Measurements from ENCODE around the gene KMT2E.

Gene KMT2E

DNA sequence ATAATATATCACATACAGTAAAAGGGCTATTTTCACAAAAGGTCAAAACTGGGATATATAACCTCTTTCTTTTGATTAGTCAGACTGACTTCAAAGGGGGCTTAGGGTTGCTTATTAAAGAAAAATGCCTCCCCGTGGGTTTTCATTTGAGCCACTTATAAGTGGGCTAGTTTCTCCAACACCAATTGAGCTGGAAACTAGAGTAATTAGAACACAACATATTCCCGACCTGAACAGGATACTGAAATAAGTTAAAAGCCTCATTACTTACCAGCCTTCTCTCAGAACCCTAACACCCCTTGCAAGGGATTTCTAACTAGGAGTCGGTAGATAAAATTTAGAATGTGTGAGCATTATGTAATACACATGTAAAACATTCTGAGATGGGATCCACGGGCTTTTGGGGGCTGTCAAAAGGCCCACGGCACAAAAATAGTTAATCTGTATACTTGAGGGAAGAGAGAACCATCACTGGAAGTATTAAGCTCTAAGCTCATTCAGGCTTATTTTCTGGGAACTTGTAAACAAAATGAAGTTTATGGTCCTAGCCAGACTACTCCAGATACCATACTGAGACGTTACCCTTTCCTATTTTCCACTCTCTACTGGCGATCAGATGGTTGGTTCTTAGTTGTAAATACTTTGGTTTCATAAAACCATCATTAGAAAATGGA, 29.3 kb upstream of the KMT2E start (continued):
- TF ChIP-seq, protein P1, sequence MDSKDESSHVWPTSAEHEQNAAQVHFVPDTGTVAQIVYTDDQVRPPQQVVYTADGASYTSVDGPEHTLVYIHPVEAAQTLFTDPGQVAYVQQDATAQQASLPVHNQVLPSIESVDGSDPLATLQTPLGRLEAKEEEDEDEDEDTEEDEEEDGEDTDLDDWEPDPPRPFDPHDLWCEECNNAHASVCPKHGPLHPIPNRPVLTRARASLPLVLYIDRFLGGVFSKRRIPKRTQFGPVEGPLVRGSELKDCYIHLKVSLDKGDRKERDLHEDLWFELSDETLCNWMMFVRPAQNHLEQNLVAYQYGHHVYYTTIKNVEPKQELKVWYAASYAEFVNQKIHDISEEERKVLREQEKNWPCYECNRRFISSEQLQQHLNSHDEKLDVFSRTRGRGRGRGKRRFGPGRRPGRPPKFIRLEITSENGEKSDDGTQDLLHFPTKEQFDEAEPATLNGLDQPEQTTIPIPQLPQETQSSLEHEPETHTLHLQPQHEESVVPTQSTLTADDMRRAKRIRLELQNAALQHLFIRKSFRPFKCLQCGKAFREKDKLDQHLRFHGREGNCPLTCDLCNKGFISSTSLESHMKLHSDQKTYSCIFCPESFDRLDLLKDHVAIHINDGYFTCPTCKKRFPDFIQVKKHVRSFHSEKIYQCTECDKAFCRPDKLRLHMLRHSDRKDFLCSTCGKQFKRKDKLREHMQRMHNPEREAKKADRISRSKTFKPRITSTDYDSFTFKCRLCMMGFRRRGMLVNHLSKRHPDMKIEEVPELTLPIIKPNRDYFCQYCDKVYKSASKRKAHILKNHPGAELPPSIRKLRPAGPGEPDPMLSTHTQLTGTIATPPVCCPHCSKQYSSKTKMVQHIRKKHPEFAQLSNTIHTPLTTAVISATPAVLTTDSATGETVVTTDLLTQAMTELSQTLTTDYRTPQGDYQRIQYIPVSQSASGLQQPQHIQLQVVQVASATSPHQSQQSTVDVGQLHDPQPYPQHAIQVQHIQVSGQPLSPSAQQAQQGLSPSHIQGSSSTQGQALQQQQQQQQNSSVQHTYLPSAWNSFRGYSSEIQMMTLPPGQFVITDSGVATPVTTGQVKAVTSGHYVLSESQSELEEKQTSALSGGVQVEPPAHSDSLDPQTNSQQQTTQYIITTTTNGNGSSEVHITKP (tag by site-specific recombination; IDR thresholded peaks at IDR 0.05), result no peak
- TF ChIP-seq ZNF518A (tag by site-specific recombination; conservative IDR thresholded peaks at IDR 0.05; ENCODE audit: low read depth) (0 out of 2 replicates have a peak, but pooled peaks have one; percentile 10), ZNF24 (tag by site-specific recombination; IDR thresholded peaks at IDR 0.05) (no peak)

DNA sequence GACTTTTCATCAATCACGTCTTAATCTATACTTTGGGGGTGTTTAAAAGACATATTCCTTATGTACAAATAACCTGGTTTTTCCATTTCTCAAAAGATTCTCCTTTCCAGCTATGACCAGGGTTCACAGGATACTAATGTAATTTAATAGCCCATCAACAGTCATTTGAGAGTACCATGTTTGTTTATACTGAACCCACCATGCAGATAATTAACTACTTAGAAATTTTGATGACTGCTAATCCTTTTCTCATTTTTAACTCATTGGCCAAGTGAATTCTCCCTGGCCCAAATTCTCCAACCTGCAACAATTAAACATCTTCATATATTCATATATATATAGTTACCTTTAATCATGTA, 28.8 kb upstream of the KMT2E start:
- ChIA-PET CTCF (interaction anchor here (0.6 to 1.4 kb wide), 3 partner anchors 28 to 102 kb away, joined by 3 read pairs; no protein-coding TSS in a partner anchor), POLR2A (interaction anchor here (1.5 to 5.6 kb wide), 2 partner anchors 27 to 40 kb away, joined by 3 to 92 read pairs; partner anchors contain the start of gene KMT2E)
- Histone ChIP-seq H3K9me3 (ENCODE audit: control insufficient read depth, insufficient read depth, low read depth, low read length) (no peaks in the 10 kb centered on the region), H3K4me1 (ENCODE audit: control insufficient read depth, insufficient read depth, low read length) (peaks cover 35% of the 10 kb centered on the region), H3K36me3 (ENCODE audit: control insufficient read depth in 2 of 2, insufficient read depth in 1 of 2, low read length in 2 of 2) (peaks cover 0 to 3% of the 10 kb centered on the region in 2 experiments; a peak in 1 of 3 replicates), H3K27ac (ENCODE audit: extremely low read depth, low read depth, low read length) (peak overlapping the region; percentile 5; the same call in 1 of the 2 replicates), H3K4me3 (ENCODE audit: low read depth, low read length) (no peak overlapping the region)
- TF ChIP-seq ZNF768 (tag by site-specific recombination; IDR thresholded peaks at IDR 0.05), result no peak
- no peak for TF ChIP-seq ZNF221 (tag by site-specific recombination; IDR thresholded peaks at IDR 0.05; ENCODE audit: borderline replicate concordance)
- peak; percentile 42; the same call in 1 of the 2 replicates for TF ChIP-seq ZNF449 (tag by site-specific recombination; IDR thresholded peaks at IDR 0.05)
- TF ChIP-seq ZBTB17 (tag by site-specific recombination; IDR thresholded peaks at IDR 0.05), result no peak
- TF ChIP-seq ZNF354C (tag by site-specific recombination; IDR thresholded peaks at IDR 0.05; ENCODE audit: borderline replicate concordance, low read depth), result no peak
- peak; percentile 50; the same call in 1 of the 2 replicates for TF ChIP-seq TSHZ1 (tag by site-specific recombination; IDR thresholded peaks at IDR 0.05; ENCODE audit: borderline replicate concordance)
- no peak for TF ChIP-seq RBAK (tag by site-specific recombination; IDR thresholded peaks at IDR 0.05)
- TF ChIP-seq ZNF621 (tag by site-specific recombination; IDR thresholded peaks at IDR 0.05), result no peak
- TF ChIP-seq, protein P2, sequence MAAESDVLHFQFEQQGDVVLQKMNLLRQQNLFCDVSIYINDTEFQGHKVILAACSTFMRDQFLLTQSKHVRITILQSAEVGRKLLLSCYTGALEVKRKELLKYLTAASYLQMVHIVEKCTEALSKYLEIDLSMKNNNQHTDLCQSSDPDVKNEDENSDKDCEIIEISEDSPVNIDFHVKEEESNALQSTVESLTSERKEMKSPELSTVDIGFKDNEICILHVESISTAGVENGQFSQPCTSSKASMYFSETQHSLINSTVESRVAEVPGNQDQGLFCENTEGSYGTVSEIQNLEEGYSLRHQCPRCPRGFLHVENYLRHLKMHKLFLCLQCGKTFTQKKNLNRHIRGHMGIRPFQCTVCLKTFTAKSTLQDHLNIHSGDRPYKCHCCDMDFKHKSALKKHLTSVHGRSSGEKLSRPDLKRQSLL (tag by site-specific recombination; IDR thresholded peaks at IDR 0.05), result no peak
- 0 out of 2 replicates have a peak, but pooled peaks have one; percentile 11 for TF ChIP-seq ZNF10 (tag by site-specific recombination; IDR thresholded peaks at IDR 0.05)
- TF ChIP-seq, protein P3, sequence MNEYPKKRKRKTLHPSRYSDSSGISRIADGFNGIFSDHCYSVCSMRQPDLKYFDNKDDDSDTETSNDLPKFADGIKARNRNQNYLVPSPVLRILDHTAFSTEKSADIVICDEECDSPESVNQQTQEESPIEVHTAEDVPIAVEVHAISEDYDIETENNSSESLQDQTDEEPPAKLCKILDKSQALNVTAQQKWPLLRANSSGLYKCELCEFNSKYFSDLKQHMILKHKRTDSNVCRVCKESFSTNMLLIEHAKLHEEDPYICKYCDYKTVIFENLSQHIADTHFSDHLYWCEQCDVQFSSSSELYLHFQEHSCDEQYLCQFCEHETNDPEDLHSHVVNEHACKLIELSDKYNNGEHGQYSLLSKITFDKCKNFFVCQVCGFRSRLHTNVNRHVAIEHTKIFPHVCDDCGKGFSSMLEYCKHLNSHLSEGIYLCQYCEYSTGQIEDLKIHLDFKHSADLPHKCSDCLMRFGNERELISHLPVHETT (tag by site-specific recombination; IDR thresholded peaks at IDR 0.05), result peak; percentile 26; the same call in 1 of the 2 replicates
- no peak for TF ChIP-seq KLF9 (tag by site-specific recombination; IDR thresholded peaks at IDR 0.05; ENCODE audit: low read depth)
- TF ChIP-seq KLF10 (tag by site-specific recombination; IDR thresholded peaks at IDR 0.05), result peak; percentile 46; the same call in 1 of the 2 replicates
- peak; percentile 56; the same call in 1 of the 2 replicates for TF ChIP-seq ZNF629 (tag by site-specific recombination; IDR thresholded peaks at IDR 0.05)
- TF ChIP-seq ZNF248 (tag by site-specific recombination; IDR thresholded peaks at IDR 0.05), result no peak

All from HEK293 (cell line).